Body of pancreas (tissue), 4 donors: Measurements from ENCODE around the gene LSM8.
"Not testable (repeated sequence)": the region's sequence is repeated elsewhere in the genome, so short reads cannot be mapped to it uniquely, and the experiment has no call there.

Source experiments
- POLR2A ChIP-seq, 3 donors: fragments of 450-650 bp; IDR thresholded peaks; one replicate each; pipeline ENCODE4 v1.6.1; 2016; ENCODE audit warnings: antibody characterized with exemption in 3 of 3, mild to moderate bottlenecking in 2 of 3
- TF ChIP-seq, protein P1 (sequence below), 7 experiments: fragments of 450-650 bp in 4 of 7; fragments of 200-600 bp in 3 of 7; sonication (generic) in 3 of 7; IDR thresholded peaks; one replicate each; pipeline ENCODE4 v1.5.1; 2016 to 2019; ENCODE audit warnings: antibody characterized with exemption in 7 of 7

DNA sequence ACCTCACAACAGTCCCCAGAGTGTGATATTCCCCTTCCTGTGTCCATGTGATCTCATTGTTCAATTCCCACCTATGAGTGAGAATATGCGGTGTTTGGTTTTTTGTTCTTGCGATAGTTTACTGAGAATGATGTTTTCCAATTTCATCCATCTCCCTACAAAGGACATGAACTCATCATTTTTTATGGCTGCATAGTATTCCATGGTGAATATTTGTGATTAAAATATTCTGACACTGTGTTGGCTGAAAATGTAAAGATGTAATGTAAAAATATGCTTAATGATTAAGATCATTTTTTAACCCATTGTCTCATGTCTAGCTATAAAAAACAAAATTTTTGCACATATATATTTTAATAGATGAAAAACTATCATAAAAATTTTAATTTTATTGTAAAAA is 56.4 kb downstream of the LSM8 start:
- TF ChIP-seq POLR2A (IDR thresholded peaks at IDR 0.05) = not testable (repeated sequence)
- TF ChIP-seq, protein P1, sequence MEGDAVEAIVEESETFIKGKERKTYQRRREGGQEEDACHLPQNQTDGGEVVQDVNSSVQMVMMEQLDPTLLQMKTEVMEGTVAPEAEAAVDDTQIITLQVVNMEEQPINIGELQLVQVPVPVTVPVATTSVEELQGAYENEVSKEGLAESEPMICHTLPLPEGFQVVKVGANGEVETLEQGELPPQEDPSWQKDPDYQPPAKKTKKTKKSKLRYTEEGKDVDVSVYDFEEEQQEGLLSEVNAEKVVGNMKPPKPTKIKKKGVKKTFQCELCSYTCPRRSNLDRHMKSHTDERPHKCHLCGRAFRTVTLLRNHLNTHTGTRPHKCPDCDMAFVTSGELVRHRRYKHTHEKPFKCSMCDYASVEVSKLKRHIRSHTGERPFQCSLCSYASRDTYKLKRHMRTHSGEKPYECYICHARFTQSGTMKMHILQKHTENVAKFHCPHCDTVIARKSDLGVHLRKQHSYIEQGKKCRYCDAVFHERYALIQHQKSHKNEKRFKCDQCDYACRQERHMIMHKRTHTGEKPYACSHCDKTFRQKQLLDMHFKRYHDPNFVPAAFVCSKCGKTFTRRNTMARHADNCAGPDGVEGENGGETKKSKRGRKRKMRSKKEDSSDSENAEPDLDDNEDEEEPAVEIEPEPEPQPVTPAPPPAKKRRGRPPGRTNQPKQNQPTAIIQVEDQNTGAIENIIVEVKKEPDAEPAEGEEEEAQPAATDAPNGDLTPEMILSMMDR (IDR thresholded peaks at IDR 0.05) = not testable (repeated sequence)
